Activated CD8-positive, alpha-beta memory T cell treated with anti-CD3 and anti-CD28 coated beads, Interleukin-2, amount 10 ng/mL, durations not matched to agents 7 days and 5 days (primary cell): Measurements from ENCODE around the gene OGG1. TPM values are rescaled to one million over a fixed set of nuclear protein-coding genes. Genes with fewer than 3 reads are reported as not detected.

Experiments used
- ATAC-seq: fragments of 150-1000 bp; cut with Tn5 transposase; one replicate; pipeline ENCODE4 v1.10.0; 2021; ENCODE audit warnings: moderate library complexity
- CTCF ChIA-PET: fragments of 350-600 bp; sonication (Branson Sonifier 250); formaldehyde crosslinking; loops from one replicate; lab custom pipeline; 2021; ENCODE audit warnings: antibody characterized with exemption; lab: Charles Lee
- DNase-seq: peaks from one replicate; pipeline ENCODE4 v3.0.0-alpha.2; 2020
- H3K27ac Mint-ChIP-seq: one replicate; pipeline ENCODE4 v1.8.0; 2021; ENCODE audit warnings: mild to moderate bottlenecking, mixed read lengths
- H3K27me3 Mint-ChIP-seq: one replicate; pipeline ENCODE4 v1.8.0; 2021; ENCODE audit warnings: mixed read lengths
- H3K36me3 Mint-ChIP-seq: one replicate; pipeline ENCODE4 v1.8.0; 2021; ENCODE audit warnings: mild to moderate bottlenecking, mixed read lengths
- H3K4me1 Mint-ChIP-seq: one replicate; pipeline ENCODE4 v1.8.0; 2021; ENCODE audit warnings: mixed read lengths
- H3K4me3 Mint-ChIP-seq: one replicate; pipeline ENCODE4 v1.8.0; 2021; ENCODE audit warnings: mild to moderate bottlenecking, moderate library complexity, mixed read lengths
- H3K9me3 Mint-ChIP-seq: one replicate; pipeline ENCODE4 v1.8.0; 2022; ENCODE audit warnings: low read depth, mixed read lengths
- total RNA-seq, 2 experiments: library from RNA; stranded (reverse); gene quantifications; one replicate each; pipeline ENCODE4 v1.2.3, GENCODE V29; 2021

The OGG1 gene
- total RNA-seq = 10 to 100 TPM; 32.1 to 34.5 TPM

- Mint-ChIP-seq H3K27ac (peak within 1 kb of the TSS; percentile 91), H3K4me1 (peaks cover 63% of the 10 kb centered on the region), H3K9me3 (no peaks in the 10 kb centered on the region), H3K4me3 (peak within 1 kb of the TSS; percentile 94), H3K27me3 (no peaks in the 10 kb centered on the region), H3K36me3 (peaks cover 45% of the 10 kb centered on the region)
- CTCF ChIA-PET = interaction anchor here (0.5 to 2.2 kb wide), 9 partner anchors 18 to 369 kb away, joined by 3 to 7 read pairs (median 5); partner anchors contain the start of genes ARPC4, BRPF1 and TADA3
- ATAC-seq (peak; percentile 91), DNase-seq (peak; percentile 99)
Measured at GRCh38 chr3:9749645-9750555, at the start of gene OGG1. Gene OGG1 (plus strand): TSS chr3:9749952. CDS start chr3:9750287, 335 bp downstream.

- Mint-ChIP-seq H3K9me3 (no peaks in the 10 kb centered on the region), H3K27me3 (peaks cover 23% of the 10 kb centered on the region), H3K27ac (no peak overlapping the region), H3K4me3 (no peak overlapping the region), H3K36me3 (peaks cover 12% of the 10 kb centered on the region), H3K4me1 (peaks cover 3% of the 10 kb centered on the region)
- ATAC-seq (no peak), DNase-seq (no peak)
- CTCF ChIA-PET = no interaction called here
Measured at GRCh38 chr3:9700536-9700935, 49.2 kb upstream of the OGG1 start.

- ATAC-seq = no peak
- CTCF ChIA-PET = no interaction called here
- Mint-ChIP-seq H3K4me3 (no peak overlapping the region), H3K4me1 (peaks cover 3% of the 10 kb centered on the region), H3K36me3 (peaks cover 12% of the 10 kb centered on the region), H3K9me3 (no peaks in the 10 kb centered on the region), H3K27me3 (peaks cover 27% of the 10 kb centered on the region), H3K27ac (no peak overlapping the region)
- DNase-seq = no peak
Measured at GRCh38 chr3:9701006-9701405, 48.7 kb upstream of the OGG1 start.

GRCh38 chr3:9701711-9702110 lies 48.0 kb upstream of the OGG1 start:
- H3K9me3 Mint-ChIP-seq = no peaks in the 10 kb centered on the region
- peaks cover 12% of the 10 kb centered on the region for H3K36me3 Mint-ChIP-seq
- H3K4me1 Mint-ChIP-seq = peaks cover 3% of the 10 kb centered on the region
- CTCF ChIA-PET = no interaction called here
- H3K27me3 Mint-ChIP-seq = peaks cover 33% of the 10 kb centered on the region
- no peak overlapping the region for H3K4me3 Mint-ChIP-seq
- H3K27ac Mint-ChIP-seq = no peak overlapping the region
- no peak for ATAC-seq
- no peak for DNase-seq

- Mint-ChIP-seq H3K36me3 (peaks cover 12% of the 10 kb centered on the region), H3K27me3 (peaks cover 38% of the 10 kb centered on the region), H3K9me3 (no peaks in the 10 kb centered on the region), H3K27ac (no peak overlapping the region), H3K4me1 (peaks cover 3% of the 10 kb centered on the region), H3K4me3 (no peak overlapping the region)
- CTCF ChIA-PET = interaction anchor here (0.8 kb wide), 1 partner anchor 23 kb away, joined by 4 read pairs; no protein-coding TSS in a partner anchor
- ATAC-seq = no peak
- DNase-seq = no peak
Measured at GRCh38 chr3:9703240-9703639, 46.5 kb upstream of the OGG1 start.

- H3K4me3 Mint-ChIP-seq = no peak within 1 kb of the TSS
- peaks cover 12% of the 10 kb centered on the region for H3K36me3 Mint-ChIP-seq
- CTCF ChIA-PET = no interaction called here
- no peak for DNase-seq
- ATAC-seq = no peak
- peaks cover 38% of the 10 kb centered on the region for H3K27me3 Mint-ChIP-seq
- H3K27ac Mint-ChIP-seq = no peak within 1 kb of the TSS
- H3K4me1 Mint-ChIP-seq = peaks cover 3% of the 10 kb centered on the region
- no peaks in the 10 kb centered on the region for H3K9me3 Mint-ChIP-seq
Measured at GRCh38 chr3:9703736-9704346, 45.9 kb upstream of the OGG1 start, which contains the start of gene CPNE9. Gene CPNE9 (plus strand): TSS chr3:9703833. CDS start chr3:9703997, 164 bp downstream.

GRCh38 chr3:9704347-9705322 lies 45.1 kb upstream of the OGG1 start:
- Mint-ChIP-seq H3K9me3 (no peaks in the 10 kb centered on the region), H3K36me3 (peaks cover 10% of the 10 kb centered on the region), H3K27ac (no peak overlapping the region), H3K4me1 (peaks cover 3% of the 10 kb centered on the region), H3K4me3 (no peak overlapping the region), H3K27me3 (peaks cover 38% of the 10 kb centered on the region)
- DNase-seq (no peak), ATAC-seq (peak; percentile 52)
- CTCF ChIA-PET = no interaction called here

- Mint-ChIP-seq H3K4me1 (no peaks in the 10 kb centered on the region), H3K9me3 (no peaks in the 10 kb centered on the region), H3K4me3 (no peak overlapping the region), H3K27me3 (peaks cover 17% of the 10 kb centered on the region), H3K27ac (no peak overlapping the region), H3K36me3 (no peaks in the 10 kb centered on the region)
- CTCF ChIA-PET = no interaction called here
- ATAC-seq (no peak), DNase-seq (no peak)
Measured at GRCh38 chr3:9710174-9710739, 39.5 kb upstream of the OGG1 start.

- CTCF ChIA-PET = no interaction called here
- DNase-seq = no peak
- Mint-ChIP-seq H3K36me3 (no peaks in the 10 kb centered on the region), H3K4me1 (no peaks in the 10 kb centered on the region), H3K4me3 (no peak overlapping the region), H3K27ac (no peak overlapping the region), H3K27me3 (peaks cover 2% of the 10 kb centered on the region), H3K9me3 (no peaks in the 10 kb centered on the region)
- no peak for ATAC-seq
Measured at GRCh38 chr3:9712415-9712814, 37.3 kb upstream of the OGG1 start.

GRCh38 chr3:9713142-9713541 lies 36.6 kb upstream of the OGG1 start:
- Mint-ChIP-seq H3K4me1 (no peaks in the 10 kb centered on the region), H3K9me3 (no peaks in the 10 kb centered on the region), H3K4me3 (no peak overlapping the region), H3K27ac (no peak overlapping the region), H3K36me3 (no peaks in the 10 kb centered on the region), H3K27me3 (no peaks in the 10 kb centered on the region)
- CTCF ChIA-PET = no interaction called here
- ATAC-seq (no peak), DNase-seq (no peak)

GRCh38 chr3:9715136-9715535 lies 34.6 kb upstream of the OGG1 start:
- no peaks in the 10 kb centered on the region for H3K9me3 Mint-ChIP-seq
- CTCF ChIA-PET = no interaction called here
- DNase-seq = no peak
- no peak overlapping the region for H3K4me3 Mint-ChIP-seq
- H3K27ac Mint-ChIP-seq = no peak overlapping the region
- no peak for ATAC-seq
- no peaks in the 10 kb centered on the region for H3K36me3 Mint-ChIP-seq
- H3K4me1 Mint-ChIP-seq = no peaks in the 10 kb centered on the region
- H3K27me3 Mint-ChIP-seq = no peaks in the 10 kb centered on the region

- no peak overlapping the region for H3K27ac Mint-ChIP-seq
- DNase-seq (peak; percentile 62), ATAC-seq (peak; percentile 80)
- CTCF ChIA-PET = no interaction called here
- H3K4me3 Mint-ChIP-seq = no peak overlapping the region
- H3K27me3 Mint-ChIP-seq = no peaks in the 10 kb centered on the region
- no peaks in the 10 kb centered on the region for H3K36me3 Mint-ChIP-seq
- H3K4me1 Mint-ChIP-seq = no peaks in the 10 kb centered on the region
- no peaks in the 10 kb centered on the region for H3K9me3 Mint-ChIP-seq
Measured at GRCh38 chr3:9715764-9716437, 33.9 kb upstream of the OGG1 start.
